Ovary (tissue), 9 donors: ENCODE results near the gene GNL3L. TPM values are rescaled to one million over a fixed set of nuclear protein-coding genes. Genes with fewer than 3 reads are reported as not detected.
"Not testable (repeated sequence)": the region's sequence is repeated elsewhere in the genome, so short reads cannot be mapped to it uniquely, and the experiment has no call there.

Experiments used
- DNase-seq, 5 donors: peaks; one replicate each; pipeline ENCODE4 v3.0.0-alpha.2; 2019 to 2020
- H3K27ac ChIP-seq, 2 donors: fragments of 200-600 bp; one replicate each; pipeline versions ENCODE4 v1.5.1 to v1.8.0; 2019 to 2022
- H3K27me3 ChIP-seq: fragments of 200-600 bp; one replicate; pipeline ENCODE4 v1.8.0; 2022
- H3K36me3 ChIP-seq: fragments of 200-600 bp; sonication (generic); one replicate; pipeline ENCODE4 v1.5.1; 2019
- H3K4me1 ChIP-seq: one replicate; pipeline ENCODE4 v1.8.1; 2013; ENCODE audit warnings: mild to moderate bottlenecking, moderate library complexity; ENCODE audit not compliant: insufficient read depth
- H3K4me3 ChIP-seq: fragments of 200-600 bp; sonication (generic); one replicate; pipeline ENCODE4 v1.5.1; 2017
- H3K9me3 ChIP-seq, 2 donors: fragments of 200-600 bp in 1 of 2; sonication (generic) in 1 of 2; one replicate each; pipeline versions ENCODE4 v1.5.1 to v1.8.1; 2013 to 2019; ENCODE audit warnings: mild to moderate bottlenecking in 1 of 2, moderate library complexity in 1 of 2
- EP300 ChIP-seq: sonication (generic); formaldehyde crosslinking; IDR thresholded peaks from one replicate; pipeline ENCODE4 v1.6.1; 2017; ENCODE audit warnings: antibody characterized with exemption
- POLR2A ChIP-seq: fragments of 450-650 bp; IDR thresholded peaks from one replicate; pipeline ENCODE4 v1.6.1; 2017; ENCODE audit warnings: antibody characterized with exemption, mild to moderate bottlenecking, moderate library complexity
- WGBS, 3 donors: extraction: QIAGEN DNeasy Blood & Tissue Kit in 1 of 3; methylation state at CpG; one replicate each; pipeline versions ENCODE4 v1.1.5 to v1.1.7; 2013 to 2017; 5-methylcytosine and 5-hydroxymethylcytosine counted together
- intact Hi-C, 4 donors: fragments of 100-400 bp; cut with DNase I; formaldehyde crosslinking; loops; one replicate each; pipeline versions ENCODE4 v1.11.0 to v1.15.1; 2022 to 2023
- polyA plus RNA-seq, 2 donors: library from polyadenylated mRNA; stranded (reverse); fragments of 200-250 nt in 1 of 2; fragments of 350-450 nt in 1 of 2; fragmentation: Illumina TruSeq in 1 of 2; extraction: RNeasy Lipid Tissue Mini Kit (QIAGEN cat#74804) in 1 of 2; gene quantifications; one replicate each; pipeline ENCODE4 v1.2.3, GENCODE V29; 2013 to 2014
- total RNA-seq, 7 donors: library from RNA; depleted of rRNA in 2 of 7; stranded (reverse); fragments of >200 nt in 2 of 7; fragmentation: NEBNext Ultra II Directional in 3 of 7; extraction: Animal tissue kit (Norgen Biotek cat#: 25700) in 3 of 7; gene quantifications; one replicate each; pipeline versions ENCODE4 v1.1.0 to v1.2.4, GENCODE V29; 2016 to 2023
- TF ChIP-seq, protein P1 (sequence below), 3 donors: fragments of 450-650 bp in 2 of 3; fragments of 200-600 bp in 1 of 3; IDR thresholded peaks; one replicate each; pipeline versions ENCODE4 v1.5.1 to v1.8.0; 2016 to 2022; ENCODE audit warnings: antibody characterized with exemption in 3 of 3, mild to moderate bottlenecking in 1 of 3
- donor health status: DM: no; HTN: no; CAD: no; lungs with moderate emphysema.
- donor health status: DM: no; HTN: no; CAD: no.
- donor health status: Bipolar disorder and iron deficiency.
- donor health status: DM: yes; HTN: yes; CAD: no.
- donor health status: DM: no; HTN: no; CAD: no.
- donor health status: DM: yes; HTN: yes; CAD: no.

The GNL3L gene
- total and polyA plus RNA-seq, 9 donors = 5.8 to 42.2 (median 23.8) TPM

DNA sequence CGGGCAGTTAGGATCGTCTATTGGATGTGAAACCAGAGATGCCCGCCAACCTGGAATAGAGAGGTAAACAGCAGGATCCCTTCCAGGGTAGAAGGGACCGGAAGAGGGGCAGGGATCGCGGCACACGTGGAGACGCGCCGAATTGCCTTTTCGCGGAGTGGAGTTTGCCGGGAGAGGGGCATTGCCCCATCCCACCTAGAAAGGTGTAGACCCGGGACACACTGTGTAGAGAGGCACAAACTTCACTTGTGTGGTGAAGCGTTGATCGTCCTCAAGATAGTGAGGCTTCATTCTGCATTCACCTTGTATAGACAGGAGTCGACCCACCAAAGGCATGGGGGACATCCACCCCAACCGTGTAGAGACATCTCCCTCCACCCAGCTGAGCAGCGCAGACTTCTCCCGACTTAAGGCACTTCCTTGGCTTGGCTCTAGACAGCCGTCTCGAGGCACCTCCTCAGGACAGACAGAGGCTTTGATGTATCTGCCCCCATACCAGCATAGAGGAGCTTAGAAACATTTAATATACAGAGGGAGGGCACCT, 410 bp downstream of the GNL3L start:
- Histone ChIP-seq H3K27me3 (no peaks in the 10 kb centered on the region), H3K9me3 (no peaks in the 10 kb centered on the region), H3K27ac (no peak overlapping the region), H3K4me1 (peaks cover 1% of the 10 kb centered on the region), H3K36me3 (no peaks in the 10 kb centered on the region), H3K4me3 (peak overlapping the region; percentile 41)
- TF ChIP-seq POLR2A (no peak), EP300 (no peak)
- TF ChIP-seq, protein P1, sequence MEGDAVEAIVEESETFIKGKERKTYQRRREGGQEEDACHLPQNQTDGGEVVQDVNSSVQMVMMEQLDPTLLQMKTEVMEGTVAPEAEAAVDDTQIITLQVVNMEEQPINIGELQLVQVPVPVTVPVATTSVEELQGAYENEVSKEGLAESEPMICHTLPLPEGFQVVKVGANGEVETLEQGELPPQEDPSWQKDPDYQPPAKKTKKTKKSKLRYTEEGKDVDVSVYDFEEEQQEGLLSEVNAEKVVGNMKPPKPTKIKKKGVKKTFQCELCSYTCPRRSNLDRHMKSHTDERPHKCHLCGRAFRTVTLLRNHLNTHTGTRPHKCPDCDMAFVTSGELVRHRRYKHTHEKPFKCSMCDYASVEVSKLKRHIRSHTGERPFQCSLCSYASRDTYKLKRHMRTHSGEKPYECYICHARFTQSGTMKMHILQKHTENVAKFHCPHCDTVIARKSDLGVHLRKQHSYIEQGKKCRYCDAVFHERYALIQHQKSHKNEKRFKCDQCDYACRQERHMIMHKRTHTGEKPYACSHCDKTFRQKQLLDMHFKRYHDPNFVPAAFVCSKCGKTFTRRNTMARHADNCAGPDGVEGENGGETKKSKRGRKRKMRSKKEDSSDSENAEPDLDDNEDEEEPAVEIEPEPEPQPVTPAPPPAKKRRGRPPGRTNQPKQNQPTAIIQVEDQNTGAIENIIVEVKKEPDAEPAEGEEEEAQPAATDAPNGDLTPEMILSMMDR (IDR thresholded peaks at IDR 0.05) = no peak
- 40 to 50% (median 44%) methylated on average over 22 of the region's 22 CpGs for WGBS, 3 donors
- intact Hi-C loops = loop anchor here in 1 of 4 donors (10.0 kb wide), 1 partner anchor 624 kb away; no protein-coding TSS in a partner anchor
- peak in 2 of 5 donors; percentile 21 to 23 for DNase-seq

DNA sequence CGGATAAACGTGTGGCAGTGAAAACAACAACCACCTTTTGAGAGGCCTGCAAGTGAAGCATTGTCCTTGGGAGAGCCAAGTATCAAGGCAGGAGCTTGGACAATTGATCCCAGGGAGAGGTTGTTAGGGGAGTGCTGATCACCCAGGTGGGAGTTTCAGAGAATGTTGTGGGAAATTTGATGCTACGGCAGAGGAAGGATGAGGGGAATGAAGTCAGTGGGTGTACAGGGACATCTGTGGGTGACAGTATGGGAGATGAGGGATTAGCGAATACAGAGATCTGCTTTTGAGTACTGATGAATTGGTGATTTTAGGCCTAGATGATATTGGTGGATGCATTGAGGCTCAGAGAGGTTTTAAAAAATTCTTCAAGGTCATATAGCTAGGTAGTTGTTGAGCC, 4.3 kb downstream of the GNL3L start:
- no peaks in the 10 kb centered on the region for H3K36me3 ChIP-seq
- no peaks in the 10 kb centered on the region for H3K27me3 ChIP-seq
- H3K27ac ChIP-seq = no peak overlapping the region
- 57 to 72% (median 69%) methylated on average over 4 of the region's 4 CpGs for whole genome bisulfite sequencing, 3 donors
- DNase-seq = no peak
- TF ChIP-seq, protein P1 (IDR thresholded peaks at IDR 0.05) = no peak
- TF ChIP-seq EP300 = no peak
- TF ChIP-seq POLR2A = no peak
- H3K4me3 ChIP-seq = no peak overlapping the region
- intact Hi-C loops = loop anchor here in 1 of 4 donors (10.0 kb wide), 1 partner anchor 621 kb away; no protein-coding TSS in a partner anchor
- H3K9me3 ChIP-seq = no peaks in the 10 kb centered on the region
- H3K4me1 ChIP-seq = peaks cover 1% of the 10 kb centered on the region

DNA sequence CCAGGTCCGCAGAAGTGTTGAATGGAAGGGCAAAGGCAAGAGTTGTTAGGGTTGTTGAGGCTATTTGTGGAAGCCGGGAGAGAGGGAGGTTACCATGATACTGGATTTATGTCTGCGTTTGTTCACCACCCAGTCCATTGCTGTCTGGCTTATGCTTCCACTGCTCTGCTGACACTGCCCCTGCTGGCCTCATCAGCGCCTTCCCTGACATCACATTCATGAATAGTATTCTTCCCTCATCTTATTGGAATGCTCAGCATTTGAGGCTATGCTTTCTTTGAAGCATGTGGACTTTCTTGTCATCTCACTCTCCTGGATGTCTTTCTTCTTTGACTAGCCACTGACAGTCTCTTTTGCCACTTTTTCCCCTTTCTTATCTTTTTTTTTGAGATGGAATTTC, 10.3 kb downstream of the GNL3L start:
- no peaks in the 10 kb centered on the region for H3K4me1 ChIP-seq
- DNase-seq = no peak
- TF ChIP-seq EP300 = no peak
- TF ChIP-seq, protein P1 (IDR thresholded peaks at IDR 0.05) = no peak
- TF ChIP-seq POLR2A = no peak
- H3K36me3 ChIP-seq = no peaks in the 10 kb centered on the region
- H3K27ac ChIP-seq = no peak overlapping the region
- intact Hi-C loops = no loop called here
- WGBS, 3 donors = 60 to 62% (median 61%) methylated on average over 4 of the region's 4 CpGs
- no peaks in the 10 kb centered on the region for H3K27me3 ChIP-seq
- H3K9me3 ChIP-seq = no peaks in the 10 kb centered on the region
- no peak overlapping the region for H3K4me3 ChIP-seq

DNA sequence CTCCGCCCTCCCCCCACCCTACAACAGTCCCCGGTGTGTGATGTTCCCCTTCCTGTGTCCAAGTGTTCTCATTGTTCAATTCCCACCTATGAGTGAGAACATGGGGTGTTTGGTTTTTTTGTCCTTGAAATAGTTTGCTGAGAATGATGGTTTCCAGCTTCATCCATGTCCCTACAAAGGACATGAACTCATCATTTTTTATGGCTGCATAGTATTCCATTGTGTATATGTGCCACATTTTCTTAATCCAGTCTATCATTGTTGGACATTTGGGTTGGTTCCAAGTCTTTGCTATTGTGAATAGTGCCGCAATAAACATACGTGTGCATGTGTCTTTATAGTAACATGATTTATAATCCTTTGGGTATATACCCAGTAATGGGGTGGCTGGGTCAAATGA, 12.2 kb downstream of the GNL3L start:
- H3K4me1 ChIP-seq, intact Hi-C loops, DNase-seq, H3K9me3 ChIP-seq, H3K4me3 ChIP-seq, H3K27ac ChIP-seq, H3K36me3 ChIP-seq, H3K27me3 ChIP-seq: not testable (repeated sequence)
- WGBS, 3 donors = 84 to 91% (median 84%) methylated on average over 2 to 4 of the region's 4 CpGs

DNA sequence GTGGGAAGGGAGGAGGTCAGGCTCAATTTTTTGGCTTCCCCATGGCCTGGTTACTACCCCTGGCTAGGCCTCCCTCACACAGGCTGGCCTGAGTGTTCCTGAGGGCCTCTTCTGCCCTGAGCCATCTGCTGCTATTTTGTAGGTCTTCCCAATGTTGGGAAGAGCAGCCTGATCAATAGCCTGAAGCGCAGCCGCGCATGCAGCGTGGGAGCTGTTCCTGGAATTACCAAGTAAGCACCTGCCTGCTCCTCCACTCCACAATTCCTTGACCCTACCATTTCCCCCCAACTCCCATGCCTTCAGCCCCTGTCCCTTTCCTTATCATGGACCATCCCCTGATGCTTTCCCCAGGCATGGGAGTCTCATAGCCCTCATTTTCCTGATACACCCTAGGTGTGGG, 20.8 kb downstream of the GNL3L start:
- Histone ChIP-seq H3K4me1 (no peaks in the 10 kb centered on the region), H3K4me3 (no peak overlapping the region), H3K27me3 (no peaks in the 10 kb centered on the region), H3K9me3 (no peaks in the 10 kb centered on the region), H3K27ac (no peak overlapping the region), H3K36me3 (no peaks in the 10 kb centered on the region)
- TF ChIP-seq, protein P1 (IDR thresholded peaks at IDR 0.05) = no peak
- TF ChIP-seq EP300 (no peak), POLR2A (no peak)
- DNase-seq = no peak
- intact Hi-C loops = no loop called here
- 93 to 95% (median 93%) methylated on average over 4 of the region's 4 CpGs for WGBS, 3 donors
